Right lobe of liver (tissue), 4 donors: ENCODE results near the gene PHTF1.

Source experiments
- POLR2A ChIP-seq: fragments of 450-650 bp; IDR thresholded peaks from one replicate; pipeline ENCODE4 v1.6.1; 2017; ENCODE audit warnings: antibody characterized with exemption, mild to moderate bottlenecking
- TF ChIP-seq, protein P1 (sequence below), 4 donors: fragments of 200-600 bp in 3 of 4; fragments of 450-650 bp in 1 of 4; IDR thresholded peaks; one replicate each; pipeline versions ENCODE4 v1.5.1 to v1.8.0; 2016 to 2022; ENCODE audit warnings: antibody characterized with exemption in 4 of 4, mild to moderate bottlenecking in 2 of 4
- donor health status: DM: no; HTN: no; CAD: no.
- donor health status: DM: no; HTN: no; CAD: no.
- donor health status: DM: no; HTN: yes; CAD: no.

- TF ChIP-seq, protein P1, sequence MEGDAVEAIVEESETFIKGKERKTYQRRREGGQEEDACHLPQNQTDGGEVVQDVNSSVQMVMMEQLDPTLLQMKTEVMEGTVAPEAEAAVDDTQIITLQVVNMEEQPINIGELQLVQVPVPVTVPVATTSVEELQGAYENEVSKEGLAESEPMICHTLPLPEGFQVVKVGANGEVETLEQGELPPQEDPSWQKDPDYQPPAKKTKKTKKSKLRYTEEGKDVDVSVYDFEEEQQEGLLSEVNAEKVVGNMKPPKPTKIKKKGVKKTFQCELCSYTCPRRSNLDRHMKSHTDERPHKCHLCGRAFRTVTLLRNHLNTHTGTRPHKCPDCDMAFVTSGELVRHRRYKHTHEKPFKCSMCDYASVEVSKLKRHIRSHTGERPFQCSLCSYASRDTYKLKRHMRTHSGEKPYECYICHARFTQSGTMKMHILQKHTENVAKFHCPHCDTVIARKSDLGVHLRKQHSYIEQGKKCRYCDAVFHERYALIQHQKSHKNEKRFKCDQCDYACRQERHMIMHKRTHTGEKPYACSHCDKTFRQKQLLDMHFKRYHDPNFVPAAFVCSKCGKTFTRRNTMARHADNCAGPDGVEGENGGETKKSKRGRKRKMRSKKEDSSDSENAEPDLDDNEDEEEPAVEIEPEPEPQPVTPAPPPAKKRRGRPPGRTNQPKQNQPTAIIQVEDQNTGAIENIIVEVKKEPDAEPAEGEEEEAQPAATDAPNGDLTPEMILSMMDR (IDR thresholded peaks at IDR 0.05), result no peak
- no peak for TF ChIP-seq POLR2A
These were observed 100.3 kb downstream of the PHTF1 start for GRCh38 chr1:113659035-113659434.
